Mesodermal cell (in vitro differentiated cells): Measurements from ENCODE around the gene PALM.
A peak's percentile ranks its signal among the peaks of the same experiment; 100 is the strongest.

Experiments used
- H3K27ac ChIP-seq: 2 replicates; pipeline ENCODE4 v1.7.0; 2013; ENCODE audit warnings: mild to moderate bottlenecking, low read depth, low read length, moderate library complexity; ENCODE audit not compliant: severe bottlenecking
- H3K36me3 ChIP-seq: 2 replicates; pipeline ENCODE4 v1.7.1; 2013; ENCODE audit warnings: mild to moderate bottlenecking, low read length, moderate library complexity; ENCODE audit not compliant: control insufficient read depth, insufficient read depth
- H3K4me1 ChIP-seq: one replicate; pipeline ENCODE4 v1.7.1; 2013; ENCODE audit warnings: mild to moderate bottlenecking, low read length; ENCODE audit not compliant: insufficient read depth, control insufficient read depth, poor library complexity, severe bottlenecking
- H3K4me3 ChIP-seq: 2 replicates; pipeline ENCODE4 v1.7.0; 2013; ENCODE audit warnings: low read length, control low read depth, mild to moderate bottlenecking; ENCODE audit not compliant: insufficient read depth, poor library complexity, severe bottlenecking; ENCODE audit errors: extremely low read depth
- H3K9me3 ChIP-seq: 2 replicates; pipeline ENCODE4 v1.7.1; 2013; ENCODE audit warnings: mild to moderate bottlenecking, low read length, moderate library complexity; ENCODE audit not compliant: control insufficient read depth
- WGBS, 2 experiments: methylation state at CpG; one replicate each; pipeline ENCODE4 v1.1.5; 2013; ENCODE audit warnings: missing lambda C conversion rate in 2 of 2; ENCODE audit not compliant: insufficient coverage in 2 of 2; 5-methylcytosine and 5-hydroxymethylcytosine counted together

PALM gene

DNA sequence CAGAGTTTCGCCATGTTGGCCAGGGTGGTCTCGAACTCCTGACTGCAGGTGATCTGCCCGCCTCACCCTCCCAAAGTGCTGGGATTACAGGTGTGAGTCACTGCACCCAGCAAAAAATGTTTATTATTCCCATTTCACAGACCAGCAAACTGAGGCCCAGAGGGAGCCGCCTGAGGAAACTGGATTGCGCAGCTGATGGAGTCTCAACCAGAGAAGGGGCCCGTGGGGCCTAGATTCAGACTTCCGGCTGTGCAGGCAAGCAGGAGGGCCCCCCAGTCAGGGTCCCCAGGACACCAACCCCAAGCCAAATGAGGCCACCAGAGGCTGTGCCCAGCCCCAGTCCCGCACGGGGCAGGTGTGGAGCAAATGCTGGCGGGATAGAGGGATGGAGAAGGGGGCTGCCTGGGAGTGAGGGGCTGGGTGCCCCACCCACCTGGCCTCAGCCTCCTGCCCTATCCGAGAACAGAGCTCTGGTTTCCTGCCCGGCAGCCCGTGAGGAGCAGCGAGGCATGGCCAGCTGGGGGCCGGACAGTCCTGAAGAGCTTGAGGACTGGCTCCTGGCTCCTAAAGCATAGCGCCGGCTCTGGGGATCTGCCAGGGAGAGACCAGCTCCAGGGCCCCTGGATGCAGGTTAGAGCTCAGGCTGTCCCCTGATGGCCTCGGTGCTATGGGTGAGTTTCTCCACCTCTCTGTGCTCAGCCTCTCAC, 64.1 kb downstream of the PALM start:
- H3K27ac ChIP-seq = no peak overlapping the region
- no peak overlapping the region for H3K4me3 ChIP-seq
- H3K9me3 ChIP-seq = no peaks in the 10 kb centered on the region
- H3K4me1 ChIP-seq = peaks cover 5% of the 10 kb centered on the region
- WGBS, 2 experiments = 72 to 80% methylated on average over 13 to 18 of the region's 18 CpGs
- no peaks in the 10 kb centered on the region for H3K36me3 ChIP-seq

DNA sequence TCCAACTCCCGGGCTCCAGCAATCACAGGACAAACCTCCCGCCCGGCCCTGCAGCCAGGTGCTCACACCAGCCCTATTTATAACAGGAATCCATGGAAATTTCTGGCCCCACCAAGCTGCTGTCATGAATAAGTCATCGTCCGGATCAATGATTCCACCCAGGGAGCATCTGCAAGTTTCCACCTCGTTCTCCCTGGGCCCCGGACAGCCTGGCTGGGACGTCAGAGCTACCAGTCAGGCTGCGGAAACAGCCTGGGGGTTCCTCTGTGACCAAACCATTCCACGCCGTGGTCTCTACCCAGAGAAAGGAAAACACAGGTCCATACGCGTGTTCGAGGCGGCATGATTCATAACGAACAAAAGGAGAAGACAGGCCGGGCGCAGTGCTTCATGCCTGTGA, 67.8 kb downstream of the PALM start:
- 85 to 92% methylated on average over 15 to 18 of the region's 18 CpGs for WGBS, 2 experiments
- H3K4me3 ChIP-seq = no peak overlapping the region
- no peaks in the 10 kb centered on the region for H3K4me1 ChIP-seq
- H3K9me3 ChIP-seq = no peaks in the 10 kb centered on the region
- H3K36me3 ChIP-seq = no peaks in the 10 kb centered on the region
- no peak overlapping the region for H3K27ac ChIP-seq

DNA sequence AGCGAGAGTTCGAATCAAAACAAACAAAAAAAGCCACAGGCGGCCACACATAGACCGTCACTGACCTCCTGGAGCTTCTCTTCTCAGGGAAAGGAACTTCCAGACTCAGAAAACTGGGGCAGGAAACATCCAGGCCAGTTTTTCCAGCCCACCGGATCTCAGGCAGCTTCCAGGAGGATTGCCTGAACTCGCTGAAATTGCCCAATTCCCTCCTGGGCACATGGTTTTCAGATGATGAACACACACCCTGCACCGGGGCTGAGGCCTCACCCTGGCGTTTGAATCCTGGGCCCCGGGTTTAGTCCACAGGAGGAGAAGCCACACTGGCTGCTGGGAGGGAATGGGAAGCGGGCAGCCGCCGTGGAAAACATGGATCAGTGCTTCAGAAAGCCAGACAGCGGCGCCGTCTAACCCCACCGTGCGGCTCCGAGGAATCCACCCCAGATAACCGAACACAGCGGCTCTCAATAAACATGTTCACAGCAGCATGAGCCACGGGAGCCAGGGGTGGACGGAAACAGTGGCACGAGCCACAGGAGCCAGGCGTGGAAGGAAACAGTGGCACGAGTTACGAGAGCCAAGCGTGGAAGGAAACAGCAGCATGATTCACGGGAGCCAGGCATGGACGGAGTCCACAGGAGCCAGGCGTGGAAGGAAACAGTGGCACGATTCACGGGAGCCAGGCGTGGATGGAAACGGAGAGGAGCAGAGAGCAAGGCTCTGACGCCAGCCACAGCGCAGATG, 70.3 kb downstream of the PALM start:
- no peak overlapping the region for H3K4me3 ChIP-seq
- peaks cover 7% of the 10 kb centered on the region for H3K4me1 ChIP-seq
- H3K27ac ChIP-seq = no peak overlapping the region
- no peaks in the 10 kb centered on the region for H3K36me3 ChIP-seq
- no peaks in the 10 kb centered on the region for H3K9me3 ChIP-seq
- WGBS, 2 experiments = 87 to 89% methylated on average over 36 of the region's 36 CpGs

DNA sequence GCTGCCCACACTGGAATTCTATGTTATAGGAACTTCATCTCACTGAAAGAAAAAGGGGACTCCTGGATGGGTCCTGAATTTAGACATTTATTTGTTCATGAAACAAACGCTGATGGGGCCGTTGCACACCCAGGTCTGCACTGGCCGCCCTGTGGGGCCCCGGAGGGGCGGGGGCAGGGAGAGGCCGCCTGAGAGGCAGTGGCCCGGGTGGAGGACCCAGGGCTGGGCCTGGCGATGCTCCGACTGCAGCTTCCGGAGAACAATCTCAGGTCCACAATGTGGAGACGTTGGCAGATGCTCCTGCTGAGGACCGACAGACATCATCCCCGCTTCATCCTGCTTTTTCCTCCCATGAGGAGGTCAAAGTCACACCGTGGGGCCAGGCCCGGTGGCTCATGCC, 72.2 kb downstream of the PALM start:
- H3K4me1 ChIP-seq = peaks cover 7% of the 10 kb centered on the region
- H3K36me3 ChIP-seq = no peaks in the 10 kb centered on the region
- H3K4me3 ChIP-seq = no peak overlapping the region
- no peak overlapping the region for H3K27ac ChIP-seq
- no peaks in the 10 kb centered on the region for H3K9me3 ChIP-seq
- 93% methylated on average over 15 of the region's 15 CpGs for WGBS, 2 experiments

DNA sequence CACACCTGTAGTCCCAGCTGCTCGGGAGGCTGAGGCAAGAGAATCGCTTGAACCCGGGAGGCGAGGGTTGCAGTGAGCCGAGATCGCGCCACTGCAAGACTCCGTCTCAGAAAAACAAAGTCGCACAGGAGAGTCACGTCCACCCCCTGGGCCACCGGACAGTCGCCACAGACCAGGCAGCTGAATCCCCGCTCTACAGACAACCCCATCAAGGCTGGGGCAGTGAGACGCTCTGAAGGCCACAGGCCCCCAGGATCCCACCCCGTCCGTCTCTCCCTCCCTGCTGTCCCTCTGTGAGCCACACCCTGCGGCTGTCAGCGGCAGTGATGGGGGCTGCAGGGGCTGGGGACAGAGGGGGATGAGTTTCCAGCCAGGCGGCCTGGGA, 73.1 kb downstream of the PALM start:
- Histone ChIP-seq H3K27ac (peak overlapping the region; percentile 95), H3K4me3 (peak overlapping the region; percentile 26)
- WGBS, 2 experiments = 88% methylated on average over 12 to 13 of the region's 19 CpGs

DNA sequence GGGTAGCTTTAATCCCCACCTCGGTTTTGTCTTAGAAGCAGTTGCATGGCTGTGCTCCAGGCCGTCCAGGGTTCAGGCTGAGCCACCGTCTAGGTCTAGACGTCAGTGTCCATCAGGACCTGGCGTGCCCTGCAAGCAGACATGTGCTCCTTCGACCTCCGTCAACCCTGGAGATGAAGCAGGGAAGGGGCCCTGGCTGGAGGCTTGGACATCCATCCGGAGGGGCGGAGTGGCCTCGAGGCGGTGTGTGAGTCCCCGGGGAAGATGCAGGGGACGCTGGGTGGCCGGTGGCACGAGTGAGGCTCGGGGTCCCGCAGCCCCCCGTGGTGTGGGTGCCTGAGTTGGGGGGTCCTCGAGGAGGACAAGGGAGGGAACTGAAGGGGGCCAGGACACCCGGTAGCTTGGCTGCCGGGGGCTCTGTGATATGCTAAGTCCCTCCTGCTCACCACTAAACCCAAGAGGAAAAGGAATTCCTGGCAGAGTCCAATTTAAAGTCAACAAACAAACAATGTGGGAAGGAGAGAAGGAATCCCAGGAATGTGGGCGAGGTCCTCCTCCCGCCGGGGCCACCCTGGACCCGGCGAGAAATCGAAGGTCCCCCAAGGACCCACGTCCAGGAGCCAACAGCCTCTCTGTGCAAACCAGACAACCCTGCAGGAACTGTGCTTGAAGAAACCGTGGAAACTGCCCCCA, 73.6 kb downstream of the PALM start:
- H3K4me3 ChIP-seq = peak overlapping the region; percentile 26
- H3K4me1 ChIP-seq = peaks cover 7% of the 10 kb centered on the region
- no peaks in the 10 kb centered on the region for H3K9me3 ChIP-seq
- no peaks in the 10 kb centered on the region for H3K36me3 ChIP-seq
- H3K27ac ChIP-seq = peak overlapping the region; percentile 95
- WGBS, 2 experiments = 10 to 20% methylated on average over 14 to 25 of the region's 29 CpGs

More for the DNA sequence above, 73.1 kb downstream of the PALM start:
- Histone ChIP-seq H3K36me3 (no peaks in the 10 kb centered on the region), H3K9me3 (no peaks in the 10 kb centered on the region), H3K4me1 (peaks cover 7% of the 10 kb centered on the region)

DNA sequence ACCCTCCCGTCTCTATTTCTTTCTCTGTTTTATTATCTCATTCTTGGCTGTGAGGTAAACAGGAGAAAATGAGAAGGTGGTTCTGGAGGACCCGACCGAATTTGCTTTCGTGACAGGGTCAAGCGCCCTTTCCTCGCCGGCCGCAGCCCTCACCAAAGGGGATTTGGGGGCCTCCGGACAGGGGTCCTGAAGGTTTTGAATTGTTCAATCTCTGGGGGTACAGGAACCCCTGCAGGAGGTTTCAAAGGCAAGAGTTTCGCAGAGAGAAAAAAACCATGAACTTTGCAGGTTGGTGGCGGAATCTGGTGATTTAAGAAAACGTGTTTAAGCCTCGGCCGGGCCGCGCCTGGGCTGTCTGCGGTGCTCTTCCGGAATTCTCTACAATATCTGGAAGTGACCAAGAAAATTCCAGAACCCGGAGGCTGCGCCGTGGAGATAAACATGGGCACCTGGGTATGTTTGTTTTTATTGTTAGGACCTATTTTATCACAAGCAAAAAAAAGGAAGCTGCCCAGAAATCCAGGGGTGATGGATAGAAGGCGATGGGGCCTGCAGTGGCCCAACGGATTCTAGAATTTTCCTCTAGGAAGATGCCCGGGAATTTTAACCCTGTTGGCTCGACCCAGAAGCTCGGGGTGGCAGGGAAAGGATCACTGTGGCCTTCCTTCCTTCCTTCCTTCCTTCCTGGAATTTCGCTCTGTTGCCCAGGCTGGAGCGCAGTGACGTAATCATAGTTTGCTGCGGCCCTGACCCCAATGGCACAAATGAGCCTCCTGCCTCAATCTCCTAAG, 74.3 kb downstream of the PALM start:
- Histone ChIP-seq H3K4me3 (peak overlapping the region; percentile 26), H3K27ac (peak overlapping the region; percentile 95), H3K9me3 (no peaks in the 10 kb centered on the region), H3K4me1 (peaks cover 7% of the 10 kb centered on the region), H3K36me3 (no peaks in the 10 kb centered on the region)
- WGBS, 2 experiments = 59 to 69% methylated on average over 23 to 27 of the region's 30 CpGs

DNA sequence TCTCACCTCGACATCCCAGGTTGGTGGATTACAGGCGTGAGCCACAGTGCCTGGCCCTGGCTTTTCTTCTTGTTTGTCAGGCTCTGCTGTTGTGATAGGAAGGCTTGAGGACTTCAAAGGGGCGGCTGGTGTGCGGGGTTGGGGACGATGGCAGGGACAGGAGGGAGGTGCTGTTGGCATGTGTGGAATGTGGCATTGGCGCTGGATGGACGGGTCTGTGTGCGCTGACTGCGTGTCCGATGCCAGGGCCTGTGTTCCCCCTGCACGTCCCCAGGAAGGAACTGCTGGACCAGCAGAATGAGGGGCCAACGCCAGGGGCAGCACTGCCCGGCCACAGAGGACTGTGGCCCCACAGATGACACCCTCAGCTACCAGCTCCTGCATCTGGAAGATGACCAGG, 75.8 kb downstream of the PALM start:
- H3K4me3 ChIP-seq = no peak overlapping the region
- WGBS, 2 experiments = 92 to 93% methylated on average over 10 to 13 of the region's 13 CpGs
- no peaks in the 10 kb centered on the region for H3K9me3 ChIP-seq
- H3K36me3 ChIP-seq = no peaks in the 10 kb centered on the region
- peaks cover 20% of the 10 kb centered on the region for H3K4me1 ChIP-seq
- no peak overlapping the region for H3K27ac ChIP-seq

DNA sequence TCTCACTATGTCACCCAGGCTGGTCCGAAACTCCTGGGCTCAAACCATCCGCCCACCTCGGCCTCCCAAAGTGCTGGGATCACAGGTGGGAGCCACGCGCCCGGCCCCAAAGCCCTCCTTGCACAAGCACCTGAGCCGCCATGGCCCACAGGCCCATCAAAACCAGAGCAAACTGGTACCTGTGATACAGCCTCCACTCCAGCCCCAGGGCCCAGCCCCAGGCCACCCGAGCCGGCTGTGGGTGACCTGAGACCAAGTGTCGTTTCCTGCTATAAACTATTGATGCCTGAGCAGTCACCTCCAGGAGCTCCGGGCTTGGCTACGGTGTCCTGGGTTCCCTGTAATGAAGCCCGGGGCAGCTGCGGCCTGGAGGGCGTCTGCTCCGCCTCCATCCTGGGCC, 78.8 kb downstream of the PALM start:
- no peaks in the 10 kb centered on the region for H3K9me3 ChIP-seq
- H3K4me1 ChIP-seq = peaks cover 28% of the 10 kb centered on the region
- H3K27ac ChIP-seq = no peak overlapping the region
- no peaks in the 10 kb centered on the region for H3K36me3 ChIP-seq
- WGBS, 2 experiments = 90 to 92% methylated on average over 15 to 16 of the region's 16 CpGs
- H3K4me3 ChIP-seq = no peak overlapping the region

DNA sequence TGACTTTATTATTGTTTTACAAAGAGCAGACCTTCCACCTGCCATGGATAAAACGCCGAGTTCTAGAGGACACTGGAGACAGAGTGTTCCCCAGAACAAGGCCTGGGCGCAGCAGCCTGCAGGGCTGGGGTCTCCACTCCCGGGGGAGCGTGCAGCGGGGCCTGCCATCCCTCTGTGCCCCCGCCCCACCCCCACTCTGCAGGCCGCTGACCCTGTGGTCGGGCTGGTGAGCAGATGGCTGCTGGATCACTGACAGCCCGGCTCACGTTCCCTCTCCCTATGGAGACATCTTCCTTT, 79.9 kb downstream of the PALM start:
- Histone ChIP-seq H3K4me1 (peaks cover 31% of the 10 kb centered on the region), H3K27ac (peak overlapping the region; percentile 97), H3K9me3 (no peaks in the 10 kb centered on the region), H3K36me3 (no peaks in the 10 kb centered on the region), H3K4me3 (no peak overlapping the region)
- 81 to 84% methylated on average over 9 to 11 of the region's 11 CpGs for WGBS, 2 experiments
